ENCODE measurements around the gene MYO3A. TPM values are rescaled to one million over a fixed set of nuclear protein-coding genes. Genes with fewer than 3 reads are reported as not detected.

Gene MYO3A
- total and polyA plus RNA-seq, 8 donors: 0.21 to 3.9 (median 3.2) TPM

- H3K27me3 ChIP-seq: peaks cover 0 to 8% of the 10 kb centered on the region in 2 donors
- peaks cover 0 to 3% of the 10 kb centered on the region in 2 donors for H3K9me3 ChIP-seq
- H3K27ac ChIP-seq: no peak overlapping the region
- intact Hi-C loops (cut with DNase I): no loop called here
- H3K4me3 ChIP-seq: no peak overlapping the region
- ATAC-seq (no peak), DNase-seq (no peak)
- no peaks in the 10 kb centered on the region for H3K4me1 ChIP-seq
- no peaks in the 10 kb centered on the region for H3K36me3 ChIP-seq
- TF ChIP-seq CTCF (IDR thresholded peaks at IDR 0.05): no peak
Measured at GRCh38 chr10:26205223-26205622, 271.2 kb downstream of the MYO3A start.

- peaks cover 0 to 14% of the 10 kb centered on the region in 2 donors for H3K4me1 ChIP-seq
- H3K36me3 ChIP-seq: no peaks in the 10 kb centered on the region
- no peak overlapping the region for H3K4me3 ChIP-seq
- no peak for ATAC-seq
- peaks cover 60 to 75% of the 10 kb centered on the region in 2 donors for H3K27me3 ChIP-seq
- H3K9me3 ChIP-seq: peaks cover 0 to 3% of the 10 kb centered on the region in 2 donors
- no peak for DNase-seq
- no peak overlapping the region for H3K27ac ChIP-seq
- intact Hi-C loops (cut with DNase I): no loop called here
- no peak for TF ChIP-seq CTCF (IDR thresholded peaks at IDR 0.05)
Measured at GRCh38 chr10:26211781-26212444, 277.9 kb downstream of the MYO3A start.

DNA sequence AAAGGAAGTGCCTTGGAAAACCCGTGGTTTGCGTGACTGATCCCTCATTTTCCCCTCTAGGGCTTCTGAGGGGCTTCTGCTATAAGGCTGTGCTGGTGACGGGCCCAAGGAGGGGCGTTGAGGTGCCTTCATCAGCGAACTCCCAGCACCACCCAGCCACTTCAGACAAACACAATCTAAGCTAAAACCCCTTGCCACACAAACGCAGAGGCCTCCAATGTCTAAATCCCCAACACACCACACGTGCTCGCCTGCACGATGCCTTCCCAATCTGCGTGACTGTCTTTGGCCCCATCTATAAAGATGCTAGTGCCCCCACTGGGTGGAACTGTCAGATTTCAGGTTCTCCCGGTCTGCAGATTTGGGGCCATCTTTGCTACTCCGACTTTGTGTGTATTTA lies 278.5 kb downstream of the MYO3A start:
- Histone ChIP-seq H3K36me3 (no peaks in the 10 kb centered on the region), H3K27me3 (peaks cover 66 to 81% of the 10 kb centered on the region in 2 donors)
- ATAC-seq: no peak

DNA sequence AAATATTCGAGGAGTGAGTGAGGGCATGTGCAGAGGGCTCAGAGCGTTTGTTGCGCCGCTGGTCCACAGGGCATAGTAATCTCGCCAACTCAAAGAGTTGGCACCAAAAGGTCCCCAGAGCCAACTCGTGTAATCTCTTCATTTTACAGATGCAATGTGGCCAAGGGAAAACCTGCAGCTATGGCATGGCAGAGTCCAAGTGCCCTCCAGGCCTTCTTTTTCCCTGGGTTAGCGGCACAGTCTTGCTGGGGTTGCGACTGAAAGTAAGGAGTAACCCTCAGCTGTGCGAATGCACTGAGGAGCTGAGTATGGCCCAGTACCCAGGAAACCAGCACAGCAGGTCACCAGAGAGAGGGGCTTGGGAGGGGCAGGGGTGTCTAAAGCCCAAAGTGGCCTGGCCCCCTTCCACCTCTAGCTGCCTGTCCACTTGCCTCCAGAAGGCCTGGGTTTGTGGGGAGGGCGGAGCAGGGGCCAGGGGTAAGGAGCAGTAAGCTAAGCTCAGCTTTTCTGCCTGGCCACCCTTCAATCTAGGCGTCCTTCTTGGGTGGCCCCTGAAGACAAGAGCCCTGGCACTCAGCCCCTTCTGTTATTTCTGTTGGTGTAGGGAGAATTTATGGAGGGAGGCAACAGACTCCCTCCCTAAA lies 279.2 kb downstream of the MYO3A start:
- H3K27ac ChIP-seq: no peak overlapping the region
- no peak for TF ChIP-seq CTCF (IDR thresholded peaks at IDR 0.05)
- intact Hi-C loops (cut with DNase I): no loop called here
- H3K27me3 ChIP-seq: peaks cover 74 to 85% of the 10 kb centered on the region in 2 donors
- ATAC-seq: no peak
- no peaks in the 10 kb centered on the region for H3K9me3 ChIP-seq
- peaks cover 4 to 24% of the 10 kb centered on the region in 2 donors for H3K4me1 ChIP-seq
- H3K36me3 ChIP-seq: no peaks in the 10 kb centered on the region
- H3K4me3 ChIP-seq: no peak overlapping the region
- no peak for DNase-seq

More for the DNA sequence above, 278.5 kb downstream of the MYO3A start:
- no peak overlapping the region for H3K27ac ChIP-seq
- no peak for DNase-seq
- intact Hi-C loops (cut with DNase I): no loop called here
- H3K4me3 ChIP-seq: no peak overlapping the region
- H3K4me1 ChIP-seq: peaks cover 0 to 18% of the 10 kb centered on the region in 2 donors
- H3K9me3 ChIP-seq: peaks cover 0 to 3% of the 10 kb centered on the region in 2 donors
- no peak for TF ChIP-seq CTCF (IDR thresholded peaks at IDR 0.05)

DNA sequence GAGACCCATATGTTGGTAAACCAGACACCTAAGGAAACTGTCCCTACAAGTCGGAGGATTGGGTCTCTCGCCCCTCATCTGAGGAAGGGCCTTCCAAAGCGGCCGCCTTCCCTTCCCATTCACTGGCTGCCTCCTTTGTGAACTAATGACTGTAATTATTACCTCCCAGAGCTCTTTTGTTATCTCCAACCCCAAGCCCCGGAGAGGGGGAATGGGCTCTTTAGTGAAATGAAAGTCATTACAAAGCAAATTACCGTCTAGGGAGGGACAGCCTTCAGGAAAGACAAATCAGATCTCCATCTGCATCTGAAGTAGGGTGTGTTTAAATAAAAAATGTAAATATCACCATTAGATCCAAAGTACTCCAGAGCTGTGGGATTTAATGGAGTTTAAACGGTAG lies 280.0 kb downstream of the MYO3A start:
- peaks cover 4 to 24% of the 10 kb centered on the region in 2 donors for H3K4me1 ChIP-seq
- no peaks in the 10 kb centered on the region for H3K36me3 ChIP-seq
- ATAC-seq (no peak), DNase-seq (no peak)
- no peak for TF ChIP-seq CTCF (IDR thresholded peaks at IDR 0.05)
- H3K4me3 ChIP-seq: no peak overlapping the region
- no peak overlapping the region for H3K27ac ChIP-seq
- peaks cover 79 to 90% of the 10 kb centered on the region in 2 donors for H3K27me3 ChIP-seq
- intact Hi-C loops (cut with DNase I): no loop called here
- no peaks in the 10 kb centered on the region for H3K9me3 ChIP-seq

All from left lung (tissue), 10 donors.